Ishikawa (cell line): Measurements from ENCODE around the gene HBZ.
A peak's percentile ranks its signal among the peaks of the same experiment; 100 is the strongest.

Experiments used
- CEBPB ChIP-seq: IDR thresholded peaks from 2 replicates; pipeline ENCODE4 v1.6.1; 2012
- CREB1 ChIP-seq: IDR thresholded peaks from 2 replicates; pipeline ENCODE4 v1.6.1; 2012; ENCODE audit warnings: low read depth
- EGR1 ChIP-seq: IDR thresholded peaks from 2 replicates; pipeline ENCODE4 v1.6.1; 2012
- EP300 ChIP-seq: IDR thresholded peaks from 2 replicates; pipeline ENCODE4 v1.6.1; 2012; ENCODE audit warnings: borderline replicate concordance
- FOXM1 ChIP-seq: IDR thresholded peaks from 2 replicates; pipeline ENCODE4 v1.6.1; 2012; ENCODE audit warnings: low read depth, borderline replicate concordance
- MAX ChIP-seq: IDR thresholded peaks from 2 replicates; pipeline ENCODE4 v1.6.1; 2012
- NFIC ChIP-seq: IDR thresholded peaks from 2 replicates; pipeline ENCODE4 v1.6.1; 2012
- RAD21 ChIP-seq: IDR thresholded peaks from 2 replicates; pipeline ENCODE4 v1.6.1; 2012; ENCODE audit warnings: low read depth
- REST ChIP-seq: IDR thresholded peaks from 2 replicates; pipeline ENCODE4 v1.6.1; 2012; ENCODE audit warnings: low read depth, mild to moderate bottlenecking
- TAF1 ChIP-seq: IDR thresholded peaks from 2 replicates; pipeline ENCODE4 v1.6.1; 2012; ENCODE audit warnings: low read depth, mild to moderate bottlenecking
- TCF12 ChIP-seq: IDR thresholded peaks from 2 replicates; pipeline ENCODE4 v1.6.1; 2012; ENCODE audit warnings: low read depth
- TEAD4 ChIP-seq: IDR thresholded peaks from 2 replicates; pipeline ENCODE4 v1.6.1; 2012
- YY1 ChIP-seq: IDR thresholded peaks from 2 replicates; pipeline ENCODE4 v1.6.1; 2012; ENCODE audit warnings: low read depth
- ZBTB7A ChIP-seq: IDR thresholded peaks from 2 replicates; pipeline ENCODE4 v1.6.1; 2012; ENCODE audit warnings: low read depth
- TF ChIP-seq, protein P1 (sequence below): IDR thresholded peaks from 2 replicates; pipeline ENCODE4 v1.6.1; 2012

The HBZ gene

DNA sequence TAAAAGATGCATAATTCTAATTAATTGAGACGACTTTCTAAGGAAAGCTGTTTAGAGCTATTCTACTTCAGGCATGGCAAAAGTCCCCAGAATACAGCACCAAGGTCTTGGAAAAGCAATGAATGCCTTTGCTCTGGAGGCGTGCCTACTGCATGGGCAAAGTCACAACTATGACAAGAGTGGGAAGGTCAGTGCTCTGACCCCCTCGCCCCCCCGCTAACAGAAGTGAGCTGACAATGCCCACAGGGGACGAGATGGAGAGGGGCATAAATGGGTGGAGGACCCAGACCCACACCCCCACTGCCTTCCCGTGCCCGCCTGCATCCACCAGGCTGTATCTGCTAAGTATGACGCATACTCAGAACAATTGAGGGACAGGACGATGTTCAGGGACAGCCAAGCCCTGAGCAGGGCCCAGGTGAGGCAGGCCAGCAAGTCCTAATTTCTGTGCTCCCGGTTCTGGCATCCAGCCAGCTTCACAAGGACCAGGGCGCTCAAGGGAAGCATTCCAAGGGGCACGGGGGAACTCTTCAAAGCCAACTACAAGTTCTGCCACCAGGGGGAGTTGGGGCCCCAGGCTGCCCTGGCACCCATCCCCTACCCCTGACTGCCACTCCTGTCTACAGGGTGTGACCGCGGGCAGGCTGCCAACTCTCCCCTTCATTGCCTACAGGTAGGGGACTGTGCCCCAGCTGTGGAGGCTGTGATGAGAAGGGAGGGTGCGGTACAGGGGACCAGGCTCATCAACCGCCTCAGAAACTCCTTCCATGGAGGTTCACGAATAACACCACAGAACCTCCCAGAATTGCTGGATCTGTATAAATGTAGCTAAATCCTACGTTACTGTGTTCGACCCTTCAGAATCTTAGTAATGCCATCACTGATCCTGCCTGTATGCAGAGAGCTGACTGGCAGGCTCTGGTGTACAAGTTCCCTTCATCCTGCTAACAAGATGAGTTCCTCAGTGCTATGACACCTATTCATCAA is 34.8 kb upstream of the HBZ start:
- TF ChIP-seq RAD21: peak; percentile 63
- no peak for TF ChIP-seq TCF12
- TF ChIP-seq YY1: no peak
- TF ChIP-seq MAX: 0 out of 2 replicates have a peak, but pooled peaks have one; percentile 28
- TF ChIP-seq REST: no peak
- TF ChIP-seq TAF1: 0 out of 2 replicates have a peak, but pooled peaks have one; percentile 14
- TF ChIP-seq ZBTB7A: peak; percentile 70; the same call in 1 of the 2 replicates
- TF ChIP-seq TEAD4: peak; percentile 59; the same call in 1 of the 2 replicates
- peak; percentile 91 for TF ChIP-seq NFIC

- TF ChIP-seq CEBPB (no peak), YY1 (no peak)
Measured at GRCh38 chr16:118857-119256, 33.6 kb upstream of the HBZ start.

DNA sequence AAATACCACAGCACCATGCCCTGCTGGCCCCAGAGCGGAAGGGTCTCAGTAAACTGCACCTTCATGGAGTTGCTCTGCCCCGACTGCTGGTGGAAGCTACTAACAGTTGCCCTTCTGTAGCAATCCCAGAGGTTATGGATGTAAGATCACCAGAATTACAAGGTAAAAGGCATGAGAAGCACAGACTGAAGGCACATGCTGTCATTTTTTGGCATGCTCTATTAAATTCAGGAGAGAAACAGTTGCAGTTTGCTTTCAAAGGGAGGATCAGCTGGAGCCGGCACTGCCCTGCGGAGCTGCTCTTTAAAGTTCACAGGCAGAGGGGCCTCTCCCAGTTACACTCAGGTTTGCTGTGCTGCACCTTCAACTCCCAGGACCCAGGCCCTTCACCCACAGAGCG is 33.1 kb upstream of the HBZ start:
- TF ChIP-seq EP300 (no peak), REST (no peak), RAD21 (no peak), TAF1 (no peak), CREB1 (no peak), ZBTB7A (no peak), EGR1 (no peak), MAX (no peak), TCF12 (no peak), CEBPB (no peak), YY1 (no peak), NFIC (no peak), FOXM1 (no peak), TEAD4 (no peak)
- TF ChIP-seq, protein P1, sequence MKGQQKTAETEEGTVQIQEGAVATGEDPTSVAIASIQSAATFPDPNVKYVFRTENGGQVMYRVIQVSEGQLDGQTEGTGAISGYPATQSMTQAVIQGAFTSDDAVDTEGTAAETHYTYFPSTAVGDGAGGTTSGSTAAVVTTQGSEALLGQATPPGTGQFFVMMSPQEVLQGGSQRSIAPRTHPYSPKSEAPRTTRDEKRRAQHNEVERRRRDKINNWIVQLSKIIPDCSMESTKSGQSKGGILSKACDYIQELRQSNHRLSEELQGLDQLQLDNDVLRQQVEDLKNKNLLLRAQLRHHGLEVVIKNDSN: no peak

DNA sequence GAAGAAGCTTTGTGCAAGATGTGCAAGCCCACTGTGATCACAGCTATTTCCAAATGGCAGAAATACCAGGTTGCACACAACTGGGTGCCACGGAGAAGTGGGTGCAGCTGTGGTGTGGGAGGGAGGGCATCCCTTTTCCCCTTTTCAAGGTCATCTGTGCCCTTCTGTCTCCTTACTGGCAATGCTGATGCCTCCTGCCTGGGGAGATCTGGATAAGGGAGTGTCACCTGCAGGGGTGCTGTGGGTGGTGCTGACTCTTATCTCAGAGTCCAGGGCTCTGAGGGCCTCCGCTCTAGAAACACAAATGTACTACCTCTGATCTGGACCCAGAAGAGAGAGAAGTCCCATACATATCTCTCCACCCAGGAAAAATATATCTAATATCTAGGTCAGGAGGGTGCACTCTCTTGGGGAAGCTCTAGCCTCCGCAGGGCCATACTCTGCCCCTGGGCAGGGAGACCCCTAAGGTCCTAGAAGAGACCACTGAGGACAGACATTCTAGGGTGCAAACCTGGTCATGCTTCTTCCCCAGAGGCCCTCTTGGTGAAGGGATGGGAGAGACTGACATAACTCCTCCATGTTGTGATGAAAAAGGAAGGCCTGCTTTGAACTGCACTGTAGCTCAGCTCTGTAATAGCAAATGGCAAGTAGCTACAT is 32.5 kb upstream of the HBZ start:
- TF ChIP-seq TAF1 (no peak), CREB1 (no peak), CEBPB (no peak), NFIC (no peak), RAD21 (no peak), REST (no peak), MAX (no peak), TCF12 (no peak), TEAD4 (no peak), EGR1 (no peak), EP300 (no peak), YY1 (no peak), FOXM1 (no peak), ZBTB7A (no peak)
- TF ChIP-seq, protein P1: no peak
